Activated T-cell treated with anti-CD3 and anti-CD28 coated beads for 48 hours (primary cell): Measurements from ENCODE around the gene PTN.

ENCODE experiments used
- DNase-seq: peaks from one replicate; pipeline ENCODE4 v3.0.0-alpha.2; 2020; ENCODE audit warnings: low read depth

PTN gene

GRCh38 chr7:137343281-137343841, at the start of gene PTN:
Gene PTN (minus strand): TSS chr7:137343733. CDS start chr7:137254973, 88,760 bp downstream.
- no peak for DNase-seq

DNA sequence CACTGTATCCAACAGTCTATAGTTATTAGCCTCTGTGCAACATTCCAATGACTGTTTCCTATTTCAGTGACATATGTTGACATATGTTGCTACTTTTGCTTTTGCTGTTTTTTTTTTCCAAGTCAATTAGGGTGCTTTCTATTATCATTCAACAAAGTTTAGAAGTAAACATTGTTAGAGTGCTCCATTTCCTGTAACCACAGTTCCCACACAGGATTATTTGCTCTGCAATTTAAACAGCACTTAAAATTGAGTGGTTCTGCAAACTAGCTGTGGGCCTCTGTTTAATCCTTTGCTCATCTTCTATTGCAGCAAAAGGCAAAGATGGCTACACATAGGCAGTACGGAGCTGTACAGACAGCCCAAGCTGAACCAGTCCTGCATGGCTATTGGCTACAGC, 46.5 kb upstream of the PTN start:
- no peak for DNase-seq

GRCh38 chr7:137388916-137389315, 45.4 kb upstream of the PTN start:
- no peak for DNase-seq

- DNase-seq: no peak
Measured at GRCh38 chr7:137386966-137387365, 43.4 kb upstream of the PTN start.

DNA sequence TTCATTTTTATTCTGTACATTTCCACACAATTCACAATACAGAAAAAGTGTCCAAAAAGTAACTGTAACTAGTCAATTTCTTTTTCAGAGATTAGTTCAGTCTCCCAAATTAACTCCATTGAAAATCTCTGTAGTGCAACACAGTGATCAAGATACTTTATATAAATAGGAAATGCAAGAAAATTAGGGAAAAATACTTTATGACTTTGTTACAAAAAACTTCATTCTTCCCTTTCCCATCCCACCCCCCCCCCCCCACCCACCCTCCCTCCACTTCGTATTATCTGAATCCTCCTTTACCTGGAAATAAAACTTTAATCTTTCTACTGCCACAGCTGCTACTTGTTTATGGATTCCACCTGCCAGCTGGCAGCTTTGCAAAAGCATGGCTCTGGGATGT, 37.5 kb upstream of the PTN start:
- DNase-seq: no peak

GRCh38 chr7:137373507-137373906, 30.0 kb upstream of the PTN start:
- DNase-seq: no peak

GRCh38 chr7:137371616-137372015, 28.1 kb upstream of the PTN start:
- DNase-seq: no peak

DNA sequence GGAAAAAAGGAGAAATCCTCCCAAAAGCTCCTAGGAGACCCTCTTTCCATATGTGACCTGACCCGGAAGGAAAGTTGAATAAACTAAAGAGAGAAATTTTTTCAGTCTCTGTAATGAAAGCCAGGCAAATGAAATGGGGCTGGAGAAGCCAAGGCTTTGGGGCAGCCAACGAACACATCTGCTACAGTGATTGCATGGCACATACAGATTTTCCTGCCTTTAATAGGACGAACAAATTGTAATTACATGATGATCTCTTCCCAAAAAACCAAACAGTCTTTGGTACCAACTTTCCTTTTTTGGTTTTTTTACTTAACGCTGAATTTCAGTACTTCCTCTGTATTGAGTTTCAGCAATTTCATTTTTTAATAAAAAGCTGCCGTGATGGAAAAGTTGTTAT, 23.5 kb upstream of the PTN start:
- DNase-seq: no peak

DNA sequence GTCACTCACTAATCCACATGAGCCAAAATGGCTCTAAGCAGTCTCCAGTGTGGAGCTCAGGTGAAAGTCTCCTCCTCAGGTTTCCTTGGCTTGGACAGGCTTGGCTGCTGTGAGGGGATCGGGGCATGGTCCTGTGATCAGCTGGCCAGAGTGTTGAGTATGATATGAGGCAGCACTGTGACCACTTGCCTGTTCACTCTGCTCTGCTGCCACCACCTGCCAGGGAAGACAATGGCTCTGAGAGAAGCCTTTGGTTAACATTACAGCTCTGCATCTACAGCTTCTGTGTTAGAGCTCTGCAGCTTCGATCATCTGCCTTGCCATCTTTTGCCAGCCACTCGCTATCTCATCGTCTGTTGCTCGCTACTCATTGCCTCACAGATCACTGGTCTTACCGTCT, 20.1 kb upstream of the PTN start:
- no peak for DNase-seq

DNA sequence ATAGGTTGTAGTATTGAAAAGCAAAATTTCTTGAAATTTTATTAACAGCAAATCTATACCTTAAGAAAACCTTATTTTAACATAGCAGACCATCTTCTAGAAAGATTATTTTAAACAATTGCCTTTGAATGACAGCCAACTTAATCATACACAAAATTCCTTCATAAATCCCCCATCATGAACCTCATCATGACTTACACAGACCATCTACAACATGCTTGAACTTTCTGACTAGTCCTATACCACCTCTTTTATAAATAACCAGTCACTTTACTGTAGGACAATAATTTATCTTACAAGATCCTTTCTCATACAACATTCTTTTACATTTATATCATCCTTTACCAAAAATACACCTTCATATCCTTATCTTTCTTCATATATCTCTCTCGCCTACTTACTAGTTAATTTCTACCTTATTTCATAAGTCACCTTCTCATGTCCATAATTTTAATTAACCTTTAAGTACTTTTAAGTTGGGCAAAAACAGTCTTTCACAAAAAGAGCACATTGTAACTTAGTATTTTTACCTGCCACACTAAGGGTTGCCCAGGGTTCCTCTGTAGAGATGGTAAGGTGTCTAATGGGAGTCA, 16.6 kb upstream of the PTN start:
- DNase-seq: no peak

DNA sequence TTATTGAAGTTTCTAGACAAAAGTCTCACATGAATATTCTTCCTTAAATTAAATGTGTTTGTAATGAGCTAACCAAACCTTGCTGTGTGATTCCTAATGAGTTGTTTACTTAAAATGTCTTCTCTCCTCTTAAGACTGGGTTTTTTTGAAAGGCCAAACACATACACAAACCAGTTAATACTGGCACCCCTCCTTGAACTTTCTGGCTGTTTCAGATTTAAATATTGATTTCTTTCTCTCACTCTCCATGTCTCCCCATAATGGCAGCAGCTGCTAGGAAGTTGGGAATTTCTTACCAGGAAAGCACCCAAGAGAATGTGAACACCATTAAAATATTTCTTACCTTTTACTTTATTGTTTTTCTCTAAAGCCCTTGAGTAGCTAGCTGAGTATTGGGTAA, 11.4 kb upstream of the PTN start:
- no peak for DNase-seq

DNA sequence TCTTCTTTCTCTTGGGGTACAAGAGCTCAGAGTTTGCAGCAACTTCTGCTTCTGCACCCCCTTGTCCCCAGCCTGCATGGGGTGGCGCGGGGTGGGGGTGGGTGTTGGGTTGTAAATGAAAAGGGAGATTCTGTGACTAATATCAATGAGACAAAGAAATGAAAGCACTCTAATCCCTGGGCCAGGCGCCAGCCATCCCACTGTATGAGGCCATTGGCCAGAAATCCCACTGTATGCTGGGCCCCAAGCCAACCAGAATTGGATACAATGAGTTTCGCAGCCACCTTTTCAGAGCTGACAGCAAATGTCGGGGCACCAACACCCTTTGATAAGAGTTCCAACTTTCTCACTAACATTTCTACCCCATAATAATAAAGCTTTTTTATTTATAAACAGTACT, 10.9 kb upstream of the PTN start:
- no peak for DNase-seq

DNA sequence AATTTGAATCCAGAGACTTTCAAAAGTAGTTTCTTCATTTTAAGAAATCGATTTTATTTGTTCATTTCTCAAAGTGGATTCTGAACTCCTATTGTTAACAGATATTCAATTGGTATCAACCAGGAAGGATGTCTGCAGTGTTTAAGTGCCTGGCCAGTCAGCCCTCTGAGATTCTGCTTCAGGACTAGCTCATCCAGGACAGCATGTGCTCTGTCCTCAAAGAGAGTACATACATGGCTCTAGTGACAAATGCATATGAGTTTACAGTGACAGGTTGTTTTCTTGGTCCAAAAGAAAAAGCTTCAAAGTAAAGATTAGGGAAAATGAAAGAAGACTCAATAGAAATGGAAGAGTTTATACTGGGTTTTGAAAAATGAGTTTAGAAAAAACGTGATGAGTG, 8.4 kb upstream of the PTN start:
- DNase-seq: no peak

GRCh38 chr7:137345799-137346449, 2.4 kb upstream of the PTN start:
- DNase-seq: no peak

- DNase-seq: no peak
Measured at GRCh38 chr7:137342828-137343261, 688 bp downstream of the PTN start.

DNA sequence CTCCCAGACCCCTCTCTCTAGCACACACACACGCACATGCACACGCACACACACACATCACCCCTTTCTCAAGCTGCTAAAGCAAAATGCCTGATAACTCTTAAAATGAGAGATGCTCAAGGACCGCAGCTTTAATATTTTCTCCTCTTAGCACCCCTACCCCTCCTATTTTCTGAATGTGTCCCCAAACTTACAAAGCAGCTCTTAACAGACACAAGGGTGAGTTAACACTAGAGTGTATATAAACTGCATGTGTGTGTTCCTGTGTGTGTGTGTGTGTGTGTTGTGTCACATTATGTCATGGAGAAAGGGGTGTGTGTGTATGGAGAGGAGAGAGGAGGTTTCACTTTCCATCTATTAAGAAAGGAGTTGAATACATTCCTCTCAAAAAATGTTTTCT, 1.3 kb downstream of the PTN start:
- no peak for DNase-seq

- no peak for DNase-seq
Measured at GRCh38 chr7:137337902-137338301, 5.6 kb downstream of the PTN start.

DNA sequence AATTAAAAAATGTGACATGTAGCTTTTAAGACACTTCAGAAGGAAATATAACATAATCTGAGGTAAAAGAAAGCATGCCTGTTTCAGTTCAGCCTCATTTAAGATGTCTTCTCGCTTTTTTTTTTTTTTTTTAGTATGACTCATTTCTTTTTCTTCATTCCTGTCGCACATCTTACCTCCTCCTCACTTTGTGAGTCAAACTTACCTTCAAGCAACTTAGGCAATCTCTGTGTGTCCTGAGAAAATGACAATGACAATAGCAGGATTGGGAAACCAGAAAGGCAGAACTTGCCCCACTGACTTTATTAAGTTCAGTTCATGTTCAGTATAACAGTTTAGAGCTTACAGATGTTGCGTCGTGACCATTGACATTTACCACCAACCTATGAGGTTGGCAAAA, 7.7 kb downstream of the PTN start:
- DNase-seq: no peak

DNA sequence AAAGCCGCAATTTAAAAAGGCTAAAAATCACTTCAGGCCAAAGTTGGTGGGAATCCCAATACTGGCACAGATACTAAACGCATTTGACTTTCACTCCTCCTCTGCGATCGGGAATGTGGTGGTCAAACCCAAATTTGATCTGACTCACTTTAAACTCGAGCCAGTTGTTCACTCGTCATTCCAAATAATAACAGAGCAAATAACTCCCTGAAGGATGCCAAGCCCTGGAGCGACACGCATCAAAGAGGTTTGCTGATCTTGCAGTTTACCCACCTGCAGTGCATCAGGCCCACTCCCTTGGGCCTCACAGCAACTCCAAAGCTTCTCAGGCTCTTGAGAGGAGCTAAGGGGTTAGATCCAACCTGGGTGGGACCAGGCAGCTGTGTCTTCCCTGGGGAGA, 12.2 kb downstream of the PTN start:
- DNase-seq: no peak

GRCh38 chr7:137329411-137329810, 14.1 kb downstream of the PTN start:
- no peak for DNase-seq

DNA sequence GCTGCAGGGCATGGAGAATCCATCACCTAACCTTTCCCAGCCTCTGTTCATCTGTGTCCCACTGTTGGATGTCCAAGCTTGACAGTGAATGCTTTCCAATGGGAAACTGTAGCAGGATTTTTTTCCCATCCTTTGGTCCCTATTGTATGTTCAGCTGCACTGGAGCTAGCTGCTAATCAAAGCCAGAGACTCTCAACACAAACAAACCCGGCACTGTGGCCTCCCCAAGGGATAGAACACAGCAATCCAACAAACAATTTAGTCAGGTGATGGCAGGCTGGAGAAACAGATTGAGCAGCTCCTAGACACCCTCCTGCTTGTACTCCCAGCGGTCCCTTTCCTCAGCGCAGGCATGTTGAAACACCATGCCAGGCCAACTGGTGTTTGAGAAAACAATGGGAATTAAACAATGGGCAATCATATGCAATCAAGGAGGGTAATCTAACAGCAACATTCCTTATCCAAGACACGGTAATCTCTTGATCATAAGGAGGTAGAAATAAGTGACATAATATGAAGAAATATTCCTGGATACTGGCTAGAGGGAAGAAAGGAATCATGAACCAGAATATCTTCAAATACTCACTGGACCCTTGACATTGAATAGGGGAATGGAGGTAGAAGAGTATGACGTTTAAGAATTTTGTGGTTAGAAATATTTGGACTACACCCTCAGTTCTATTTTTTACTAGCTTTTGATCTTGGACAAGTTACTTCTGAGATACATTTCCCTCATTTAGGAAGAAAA, 15.0 kb downstream of the PTN start:
- DNase-seq: no peak

DNA sequence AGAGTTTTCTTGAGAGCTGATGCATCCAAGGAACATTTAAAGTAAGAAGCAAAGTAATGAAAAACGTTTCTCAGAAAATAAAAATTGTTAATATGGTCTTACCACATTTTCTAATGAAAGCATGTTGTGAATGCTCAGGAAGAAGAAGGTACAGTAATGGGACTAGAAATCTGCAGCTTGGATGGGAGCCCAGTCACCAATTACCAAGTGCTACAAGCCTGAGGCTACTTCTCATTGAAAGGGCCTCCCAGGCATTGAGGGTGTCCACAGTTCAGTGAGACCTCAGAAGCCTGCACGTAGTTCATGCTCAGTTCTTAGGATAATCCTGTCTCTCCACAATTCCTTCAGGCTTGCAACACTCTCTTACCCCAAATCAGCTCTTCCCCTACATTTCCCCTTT, 17.6 kb downstream of the PTN start:
- no peak for DNase-seq
